ENCODE results near the gene SDK2. TPM values are rescaled to one million over a fixed set of nuclear protein-coding genes. Genes with fewer than 3 reads are reported as not detected.

The SDK2 gene
- total RNA-seq, 1 donor = under 0.01 TPM

DNA sequence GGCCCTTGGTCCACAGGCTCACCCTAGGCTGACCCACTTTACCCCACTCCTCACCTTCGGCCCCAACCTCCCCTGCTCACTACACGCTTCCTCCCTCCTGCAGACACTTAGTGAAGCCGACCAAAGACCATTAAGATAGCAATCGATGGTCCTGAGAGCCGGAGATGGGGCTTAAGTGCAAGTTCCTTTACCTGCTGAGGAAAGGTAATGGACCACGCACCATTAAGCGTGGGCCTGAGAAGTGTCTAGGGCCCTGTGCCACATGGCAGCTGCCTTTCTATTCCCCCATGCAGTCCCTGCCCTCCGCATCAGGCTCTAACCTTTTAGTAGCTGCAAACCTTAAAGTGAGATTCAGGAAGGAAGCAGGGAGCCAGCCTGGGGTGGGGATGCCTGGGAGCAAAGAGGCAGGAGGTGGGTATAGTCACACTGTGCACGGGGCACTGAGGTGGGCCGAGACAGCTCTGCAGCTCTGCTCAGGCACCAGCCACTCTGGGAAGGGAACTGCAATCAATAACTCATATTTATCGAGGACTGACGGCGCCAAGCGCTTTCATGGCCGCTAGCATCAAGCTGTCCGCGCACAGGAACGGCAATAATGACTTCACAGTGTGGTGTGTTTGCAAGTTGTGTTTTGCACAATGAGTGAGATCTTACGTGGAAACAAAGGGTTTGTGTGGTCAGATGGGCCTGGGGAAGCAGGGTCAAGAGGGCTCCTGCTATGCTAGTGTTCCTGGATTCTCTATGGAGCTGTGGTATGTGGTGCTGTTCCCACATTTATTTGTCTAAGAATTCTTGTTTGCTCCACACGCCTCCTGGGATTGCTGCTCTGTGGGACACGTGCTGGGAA lies 247.6 kb downstream of the SDK2 start:
- Histone ChIP-seq H3K27ac (ENCODE audit: low read depth, low read length) (no peak overlapping the region), H4K20me1 (ENCODE audit: insufficient read depth, low read length) (no peaks in the 10 kb centered on the region), H3K4me2 (ENCODE audit: insufficient read depth, low read length) (no peak overlapping the region), H3K27me3 (ENCODE audit: insufficient read depth, low read length) (peaks cover 18% of the 10 kb centered on the region), H3K4me1 (ENCODE audit: insufficient read depth, low read length) (peaks cover 5% of the 10 kb centered on the region), H3K79me2 (ENCODE audit: insufficient read depth, low read length) (no peaks in the 10 kb centered on the region), H2AFZ (ENCODE audit: low read length) (no peak overlapping the region), H3K9me3 (ENCODE audit: low read depth, low read length) (no peaks in the 10 kb centered on the region), H3K36me3 (ENCODE audit: insufficient read depth, low read length) (no peaks in the 10 kb centered on the region), H3K4me3 (ENCODE audit: insufficient read depth, low read length) (no peak overlapping the region)
- DNase-seq (ENCODE audit: insufficient read length, low spot score, missing footprints) = peak; percentile 90
- TF ChIP-seq, protein P1, sequence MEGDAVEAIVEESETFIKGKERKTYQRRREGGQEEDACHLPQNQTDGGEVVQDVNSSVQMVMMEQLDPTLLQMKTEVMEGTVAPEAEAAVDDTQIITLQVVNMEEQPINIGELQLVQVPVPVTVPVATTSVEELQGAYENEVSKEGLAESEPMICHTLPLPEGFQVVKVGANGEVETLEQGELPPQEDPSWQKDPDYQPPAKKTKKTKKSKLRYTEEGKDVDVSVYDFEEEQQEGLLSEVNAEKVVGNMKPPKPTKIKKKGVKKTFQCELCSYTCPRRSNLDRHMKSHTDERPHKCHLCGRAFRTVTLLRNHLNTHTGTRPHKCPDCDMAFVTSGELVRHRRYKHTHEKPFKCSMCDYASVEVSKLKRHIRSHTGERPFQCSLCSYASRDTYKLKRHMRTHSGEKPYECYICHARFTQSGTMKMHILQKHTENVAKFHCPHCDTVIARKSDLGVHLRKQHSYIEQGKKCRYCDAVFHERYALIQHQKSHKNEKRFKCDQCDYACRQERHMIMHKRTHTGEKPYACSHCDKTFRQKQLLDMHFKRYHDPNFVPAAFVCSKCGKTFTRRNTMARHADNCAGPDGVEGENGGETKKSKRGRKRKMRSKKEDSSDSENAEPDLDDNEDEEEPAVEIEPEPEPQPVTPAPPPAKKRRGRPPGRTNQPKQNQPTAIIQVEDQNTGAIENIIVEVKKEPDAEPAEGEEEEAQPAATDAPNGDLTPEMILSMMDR (IDR thresholded peaks at IDR 0.05; ENCODE audit: extremely low read depth, low read depth, low read length) = no peak

- H3K4me2 ChIP-seq (ENCODE audit: insufficient read depth, low read length) = no peak overlapping the region
- H3K4me3 ChIP-seq (ENCODE audit: insufficient read depth, low read length) = no peak overlapping the region
- no peak overlapping the region for H2AFZ ChIP-seq (ENCODE audit: low read length)
- H3K4me1 ChIP-seq (ENCODE audit: insufficient read depth, low read length) = peaks cover 5% of the 10 kb centered on the region
- H4K20me1 ChIP-seq (ENCODE audit: insufficient read depth, low read length) = no peaks in the 10 kb centered on the region
- no peaks in the 10 kb centered on the region for H3K9me3 ChIP-seq (ENCODE audit: low read depth, low read length)
- H3K79me2 ChIP-seq (ENCODE audit: insufficient read depth, low read length) = no peaks in the 10 kb centered on the region
- no peak overlapping the region for H3K27ac ChIP-seq (ENCODE audit: low read depth, low read length)
- H3K36me3 ChIP-seq (ENCODE audit: insufficient read depth, low read length) = no peaks in the 10 kb centered on the region
- TF ChIP-seq, protein P1 (IDR thresholded peaks at IDR 0.05; ENCODE audit: extremely low read depth, low read depth, low read length) = no peak
- DNase-seq (ENCODE audit: insufficient read length, low spot score, missing footprints) = peak; percentile 63
- peaks cover 18% of the 10 kb centered on the region for H3K27me3 ChIP-seq (ENCODE audit: insufficient read depth, low read length)
These were observed 249.5 kb downstream of the SDK2 start for GRCh38 chr17:73394512-73395450.

- TF ChIP-seq, protein P1 (IDR thresholded peaks at IDR 0.05; ENCODE audit: extremely low read depth, low read depth, low read length) = no peak
- peak; percentile 85 for DNase-seq (ENCODE audit: insufficient read length, low spot score, missing footprints)
- Histone ChIP-seq H4K20me1 (ENCODE audit: insufficient read depth, low read length) (no peaks in the 10 kb centered on the region), H3K4me2 (ENCODE audit: insufficient read depth, low read length) (no peak overlapping the region), H3K9me3 (ENCODE audit: low read depth, low read length) (no peaks in the 10 kb centered on the region), H3K4me3 (ENCODE audit: insufficient read depth, low read length) (no peak overlapping the region), H3K36me3 (ENCODE audit: insufficient read depth, low read length) (no peaks in the 10 kb centered on the region), H3K4me1 (ENCODE audit: insufficient read depth, low read length) (peaks cover 5% of the 10 kb centered on the region), H3K27me3 (ENCODE audit: insufficient read depth, low read length) (peaks cover 18% of the 10 kb centered on the region), H2AFZ (ENCODE audit: low read length) (no peak overlapping the region), H3K79me2 (ENCODE audit: insufficient read depth, low read length) (no peaks in the 10 kb centered on the region), H3K27ac (ENCODE audit: low read depth, low read length) (no peak overlapping the region)
These were observed 250.3 kb downstream of the SDK2 start for GRCh38 chr17:73393962-73394361.
